Measurements from ENCODE around the gene CABYR.

CABYR gene

DNA sequence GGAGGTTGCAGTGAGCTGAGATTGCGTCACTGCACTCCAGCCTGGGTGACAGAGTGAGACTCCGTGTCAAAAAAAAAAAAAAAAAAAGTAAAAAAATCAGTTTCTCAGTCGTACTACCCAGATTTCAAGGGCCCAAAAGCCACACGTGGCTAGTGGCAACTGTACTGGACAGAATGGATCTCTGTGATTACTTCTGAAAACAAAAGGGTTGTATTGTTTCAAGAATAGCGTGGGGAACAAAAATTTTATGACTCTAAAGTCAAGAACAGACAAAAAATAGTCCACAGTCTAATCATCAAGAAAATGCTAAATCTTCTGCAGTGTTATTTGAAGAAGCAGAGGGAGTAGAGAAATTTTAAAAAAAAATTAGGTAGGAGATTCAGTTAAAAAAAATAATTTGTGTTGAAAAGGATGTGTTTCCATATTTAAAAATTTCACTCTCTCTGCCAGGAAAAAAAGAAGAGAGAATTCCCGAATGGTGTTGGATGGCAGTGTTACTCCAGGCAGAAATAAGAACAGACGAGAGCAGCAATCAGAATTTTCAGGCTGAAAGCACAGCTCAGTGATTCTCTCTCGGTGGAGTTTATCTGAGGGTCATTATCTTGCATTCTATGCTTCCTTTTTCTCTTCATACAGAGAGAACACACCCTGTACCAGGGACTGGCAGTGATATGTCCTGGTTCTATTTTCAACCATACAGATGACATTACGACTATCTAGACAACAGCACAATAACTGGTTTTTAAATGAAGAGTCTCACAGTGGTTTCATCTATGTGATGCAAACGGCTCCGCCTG, 61.8 kb downstream of the CABYR start:
- no peak overlapping the region for H3K9ac ChIP-seq (ENCODE audit: low read depth in 1 of 2, low read length in 2 of 2)
- no peaks in the 10 kb centered on the region for H3K4me1 ChIP-seq (ENCODE audit: control insufficient read depth in 1 of 2, insufficient read depth in 2 of 2, low read length in 2 of 2)
- no peak overlapping the region for H3K27ac ChIP-seq (ENCODE audit: low read depth, low read length)

DNA sequence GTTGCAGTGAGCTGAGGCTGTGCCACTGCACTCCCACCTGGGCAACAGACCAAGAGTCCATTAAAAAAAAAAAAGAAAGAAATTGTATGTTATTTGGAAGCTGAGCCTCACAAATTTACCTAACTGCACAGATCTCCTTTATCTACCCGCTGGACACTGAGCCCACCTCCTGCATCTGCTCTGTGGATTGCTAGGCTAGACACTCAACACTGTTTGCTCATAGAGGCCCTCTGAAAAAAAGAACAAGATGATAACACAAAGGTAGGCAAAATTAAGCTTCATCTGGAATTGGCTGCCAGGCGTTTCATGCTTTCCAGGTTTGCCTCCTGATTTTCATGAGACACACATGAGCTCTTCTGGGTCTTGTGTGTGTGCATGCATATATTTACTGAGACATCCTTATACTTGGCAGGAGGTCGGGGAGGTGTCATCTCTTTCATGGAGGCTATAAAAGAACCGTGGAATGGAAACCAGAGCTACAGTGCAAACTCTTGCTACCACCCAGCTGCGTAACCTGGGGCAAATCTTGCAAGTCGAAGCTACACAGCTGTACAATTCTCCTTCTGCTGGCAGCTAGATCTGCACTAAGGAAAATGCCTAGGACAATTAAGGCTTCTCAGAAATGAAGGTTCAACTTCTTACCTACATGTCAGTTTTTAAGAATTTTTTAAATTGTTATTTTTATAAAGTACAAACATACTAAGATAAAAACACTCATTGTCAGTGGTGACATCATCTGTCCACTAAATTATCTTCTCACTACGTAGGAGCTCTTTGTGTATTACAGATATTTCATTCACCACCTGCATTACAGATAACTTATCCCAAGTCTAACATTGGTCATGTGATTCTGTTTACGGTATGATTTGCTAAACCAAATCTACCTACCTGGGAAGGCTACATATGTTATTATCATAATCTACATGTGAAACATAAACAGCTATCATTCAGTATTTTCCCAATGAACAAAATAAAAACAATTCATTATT, 63.1 kb downstream of the CABYR start:
- no peaks in the 10 kb centered on the region for H3K36me3 ChIP-seq (ENCODE audit: control insufficient read depth in 1 of 2, insufficient read depth in 2 of 2, low read length in 2 of 2)
- H3K4me1 ChIP-seq (ENCODE audit: control insufficient read depth in 1 of 2, insufficient read depth in 2 of 2, low read length in 2 of 2) = no peaks in the 10 kb centered on the region
- no peaks in the 10 kb centered on the region for H3K27me3 ChIP-seq (ENCODE audit: control insufficient read depth in 1 of 2, insufficient read depth in 2 of 2, low read length in 2 of 2)
- H3K9ac ChIP-seq (ENCODE audit: low read depth in 1 of 2, low read length in 2 of 2) = no peak overlapping the region
- H3K9me3 ChIP-seq (ENCODE audit: control insufficient read depth in 1 of 2, low read length in 2 of 2) = no peaks in the 10 kb centered on the region
- H3K27ac ChIP-seq (ENCODE audit: low read depth, low read length) = no peak overlapping the region
- no peak overlapping the region for H3K4me3 ChIP-seq (ENCODE audit: low read depth in 1 of 2, low read length in 2 of 2)

More for the DNA sequence above, 61.8 kb downstream of the CABYR start:
- Histone ChIP-seq H3K4me3 (ENCODE audit: low read depth in 1 of 2, low read length in 2 of 2) (no peak overlapping the region), H3K27me3 (ENCODE audit: control insufficient read depth in 1 of 2, insufficient read depth in 2 of 2, low read length in 2 of 2) (no peaks in the 10 kb centered on the region), H3K36me3 (ENCODE audit: control insufficient read depth in 1 of 2, insufficient read depth in 2 of 2, low read length in 2 of 2) (no peaks in the 10 kb centered on the region), H3K9me3 (ENCODE audit: control insufficient read depth in 1 of 2, low read length in 2 of 2) (no peaks in the 10 kb centered on the region)

DNA sequence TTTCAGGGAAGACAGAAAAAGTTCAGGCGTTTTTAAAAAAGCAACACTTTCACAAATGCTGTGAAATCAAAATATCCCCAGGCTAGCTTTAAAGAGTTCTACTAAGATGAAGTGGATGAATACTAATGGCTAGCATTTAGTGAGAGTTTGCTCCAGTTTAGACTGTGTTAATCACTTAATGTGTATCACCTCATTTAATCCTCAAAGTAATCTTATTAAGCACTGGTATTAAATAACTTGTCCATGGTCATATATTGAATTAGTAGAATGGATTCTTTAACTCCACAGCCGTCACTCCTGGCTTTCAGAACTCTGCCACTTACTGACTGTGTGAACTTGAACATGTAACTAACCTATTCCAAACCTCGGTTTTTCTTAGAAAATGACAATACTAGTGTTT, 66.0 kb downstream of the CABYR start:
- Histone ChIP-seq H3K27ac (ENCODE audit: low read depth, low read length) (no peak overlapping the region), H3K27me3 (ENCODE audit: control insufficient read depth in 1 of 2, insufficient read depth in 2 of 2, low read length in 2 of 2) (no peaks in the 10 kb centered on the region), H3K36me3 (ENCODE audit: control insufficient read depth in 1 of 2, insufficient read depth in 2 of 2, low read length in 2 of 2) (no peaks in the 10 kb centered on the region), H3K9me3 (ENCODE audit: control insufficient read depth in 1 of 2, low read length in 2 of 2) (no peaks in the 10 kb centered on the region), H3K9ac (ENCODE audit: low read depth in 1 of 2, low read length in 2 of 2) (no peak overlapping the region), H3K4me1 (ENCODE audit: control insufficient read depth in 1 of 2, insufficient read depth in 2 of 2, low read length in 2 of 2) (no peaks in the 10 kb centered on the region), H3K4me3 (ENCODE audit: low read depth in 1 of 2, low read length in 2 of 2) (no peak overlapping the region)

DNA sequence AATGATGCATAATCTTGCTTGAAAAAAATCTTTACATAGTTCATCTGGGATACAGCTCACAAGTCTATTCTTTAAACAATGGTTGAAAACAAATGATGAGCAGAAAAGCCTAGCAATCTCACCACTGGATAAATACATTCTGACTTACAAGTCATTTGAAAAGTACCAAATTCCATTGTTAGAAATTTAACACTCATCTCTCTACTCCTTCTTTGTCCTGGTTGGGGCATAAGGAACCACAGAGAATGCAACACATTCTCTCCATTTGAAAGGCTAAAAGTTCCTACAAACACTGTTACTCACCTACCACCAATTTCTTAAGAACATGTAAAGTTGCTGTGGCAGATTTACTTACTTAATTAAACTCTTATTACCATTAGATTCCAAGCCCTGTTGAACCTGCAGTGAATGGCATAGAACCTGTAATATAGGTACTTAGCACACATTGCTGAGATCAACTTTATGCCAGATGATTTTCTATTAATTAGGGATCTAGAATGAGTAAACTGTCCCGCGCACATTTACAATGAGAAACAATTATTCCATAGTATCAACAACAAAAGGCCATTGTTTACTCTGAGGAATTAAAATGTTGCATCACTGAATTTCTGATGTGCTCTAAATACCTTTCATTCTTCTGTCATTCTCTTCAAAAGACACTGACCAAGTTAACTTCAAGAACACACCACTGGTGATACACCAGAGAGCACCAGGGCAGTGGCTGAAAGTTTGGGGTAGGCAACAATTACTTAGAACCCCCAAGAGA, 69.6 kb downstream of the CABYR start:
- Histone ChIP-seq H3K27ac (ENCODE audit: low read depth, low read length) (no peak overlapping the region), H3K9ac (ENCODE audit: low read depth in 1 of 2, low read length in 2 of 2) (no peak overlapping the region), H3K9me3 (ENCODE audit: control insufficient read depth in 1 of 2, low read length in 2 of 2) (no peaks in the 10 kb centered on the region), H3K27me3 (ENCODE audit: control insufficient read depth in 1 of 2, insufficient read depth in 2 of 2, low read length in 2 of 2) (no peaks in the 10 kb centered on the region), H3K36me3 (ENCODE audit: control insufficient read depth in 1 of 2, insufficient read depth in 2 of 2, low read length in 2 of 2) (no peaks in the 10 kb centered on the region), H3K4me3 (ENCODE audit: low read depth in 1 of 2, low read length in 2 of 2) (no peak overlapping the region), H3K4me1 (ENCODE audit: control insufficient read depth in 1 of 2, insufficient read depth in 2 of 2, low read length in 2 of 2) (peaks cover 0 to 6% of the 10 kb centered on the region in 2 donors)

DNA sequence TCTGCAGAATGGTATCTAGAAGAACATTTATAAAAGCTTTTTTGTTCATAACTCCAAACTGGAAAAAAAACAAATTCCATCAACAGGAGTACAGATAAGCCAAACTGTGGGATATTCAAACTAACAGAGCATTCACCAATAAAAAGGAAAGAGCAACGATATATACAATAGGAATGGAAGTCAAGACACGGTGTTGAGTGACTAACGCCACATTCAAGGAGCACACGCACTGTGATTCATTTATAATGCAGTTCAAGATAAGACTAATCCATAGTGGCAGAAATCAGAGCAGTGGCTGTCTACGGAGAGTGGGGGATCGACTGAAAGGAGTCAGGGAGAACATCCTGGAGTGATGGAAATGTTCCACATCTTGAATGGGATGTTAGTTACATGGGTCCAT, 70.7 kb downstream of the CABYR start:
- Histone ChIP-seq H3K27me3 (ENCODE audit: control insufficient read depth in 1 of 2, insufficient read depth in 2 of 2, low read length in 2 of 2) (no peaks in the 10 kb centered on the region), H3K9me3 (ENCODE audit: control insufficient read depth in 1 of 2, low read length in 2 of 2) (no peaks in the 10 kb centered on the region), H3K36me3 (ENCODE audit: control insufficient read depth in 1 of 2, insufficient read depth in 2 of 2, low read length in 2 of 2) (no peaks in the 10 kb centered on the region), H3K9ac (ENCODE audit: low read depth in 1 of 2, low read length in 2 of 2) (no peak overlapping the region), H3K4me1 (ENCODE audit: control insufficient read depth in 1 of 2, insufficient read depth in 2 of 2, low read length in 2 of 2) (peaks cover 9 to 13% of the 10 kb centered on the region in 2 donors), H3K4me3 (ENCODE audit: low read depth in 1 of 2, low read length in 2 of 2) (no peak overlapping the region), H3K27ac (ENCODE audit: low read depth, low read length) (no peak overlapping the region)

All from duodenal mucosa (tissue), 2 donors.